NCI-H82 (cell line): ENCODE results near the gene UCK1.

Source experiments
- DNase-seq: peaks from one replicate; lab custom pipeline; 2025; lab: John Stamatoyannopoulos, UW

The UCK1 gene

DNA sequence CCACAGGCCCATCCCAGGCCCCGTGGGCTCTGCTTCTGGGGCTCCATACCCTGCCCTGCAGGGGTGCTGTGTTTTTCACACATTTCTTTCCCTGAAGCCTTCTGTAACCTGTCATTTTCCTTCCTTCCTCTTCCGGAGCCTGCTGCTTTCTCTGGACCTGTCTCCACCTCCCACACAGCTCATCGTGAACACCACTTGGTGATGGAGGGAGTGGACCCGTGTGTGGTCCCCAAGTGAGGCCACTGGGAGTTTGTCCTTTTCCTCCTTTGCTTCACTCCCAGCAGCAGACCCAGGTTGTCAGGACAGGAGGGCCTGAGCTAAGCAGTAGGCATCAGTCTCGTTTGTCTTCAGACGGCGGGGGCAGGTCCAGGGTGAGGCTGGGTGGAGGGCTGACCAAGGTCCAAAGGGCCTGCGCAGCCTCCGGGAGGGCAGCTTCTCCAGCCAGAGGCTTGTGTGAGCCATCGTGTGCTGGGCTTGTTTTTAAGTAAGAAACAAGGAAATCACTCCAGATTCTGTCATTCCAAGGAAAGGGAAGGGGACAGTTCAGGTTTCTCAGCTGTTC is 34.1 kb downstream of the UCK1 start:
- no peak for DNase-seq

GRCh38 chr9:131495785-131496184 is 35.3 kb downstream of the UCK1 start:
- no peak for DNase-seq

GRCh38 chr9:131494296-131494870 is 36.7 kb downstream of the UCK1 start:
- DNase-seq = no peak

GRCh38 chr9:131492070-131492469 is 39.0 kb downstream of the UCK1 start:
- DNase-seq = no peak

GRCh38 chr9:131491001-131491710 is 39.9 kb downstream of the UCK1 start:
- no peak for DNase-seq

GRCh38 chr9:131490514-131490913 is 40.5 kb downstream of the UCK1 start:
- DNase-seq = no peak

- peak; percentile 44 for DNase-seq
Measured at GRCh38 chr9:131487621-131488031, 43.4 kb downstream of the UCK1 start.

DNA sequence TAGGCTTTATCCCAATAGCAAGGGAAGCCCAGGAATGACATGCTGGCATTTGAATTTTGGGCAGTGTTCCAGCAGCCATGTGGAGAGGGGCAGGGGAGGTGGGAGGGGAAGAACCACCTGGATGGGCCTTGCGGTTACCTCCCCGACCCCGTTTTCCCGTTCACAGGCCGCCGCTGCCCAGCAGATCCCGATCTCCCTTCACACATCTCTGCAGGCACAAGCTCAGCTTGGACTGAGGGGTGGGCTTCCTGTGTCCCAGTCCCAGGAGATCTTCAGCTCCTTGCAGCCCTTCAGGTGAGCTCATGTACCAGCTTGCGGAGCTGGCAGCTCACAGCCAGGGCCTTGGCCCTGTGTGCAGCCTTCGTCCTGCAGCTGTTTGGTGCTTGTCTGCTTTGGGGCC is 44.1 kb downstream of the UCK1 start:
- no peak for DNase-seq

GRCh38 chr9:131485728-131486422 is 45.2 kb downstream of the UCK1 start:
- DNase-seq = no peak

GRCh38 chr9:131485206-131485605 is 45.9 kb downstream of the UCK1 start:
- no peak for DNase-seq

GRCh38 chr9:131484560-131485185 is 46.4 kb downstream of the UCK1 start:
- no peak for DNase-seq

GRCh38 chr9:131484051-131484445 is 47.0 kb downstream of the UCK1 start:
- no peak for DNase-seq

DNA sequence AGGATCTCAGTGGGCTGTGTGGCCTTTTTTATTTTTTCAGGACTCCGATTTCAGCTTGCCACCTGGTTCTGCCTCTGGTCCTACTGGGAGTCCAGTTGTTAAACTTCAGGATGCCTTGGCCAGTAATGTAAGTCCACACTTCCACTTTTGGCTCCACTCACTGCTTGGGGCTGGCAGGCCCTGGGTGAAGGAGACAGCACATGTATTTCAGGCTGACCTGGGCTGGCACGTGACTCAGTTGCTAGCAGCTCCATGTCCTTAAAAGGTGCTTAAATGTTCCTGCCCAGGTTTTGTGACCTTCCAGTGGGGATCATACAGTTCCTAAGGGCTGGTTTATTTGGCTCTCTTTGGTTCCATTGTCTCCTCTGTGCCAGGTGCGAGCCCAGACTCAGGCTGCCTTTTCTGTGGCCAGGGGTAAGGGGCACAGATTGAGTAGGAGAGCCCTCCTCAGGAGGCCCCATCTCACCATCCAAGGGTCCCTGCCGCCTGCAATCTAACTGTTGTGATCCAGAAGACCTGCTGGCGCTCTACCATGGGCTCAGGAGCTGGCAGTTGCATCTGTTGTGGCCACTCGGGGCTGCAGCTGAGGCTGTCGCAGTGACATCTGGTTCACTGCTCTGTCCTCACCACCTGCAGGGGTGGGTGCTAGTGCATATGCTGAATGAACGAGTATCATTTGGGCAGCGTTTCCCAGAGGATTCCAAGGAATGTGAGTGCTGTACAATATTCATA is 47.6 kb downstream of the UCK1 start:
- DNase-seq = no peak

- no peak for DNase-seq
Measured at GRCh38 chr9:131482343-131483006, 48.6 kb downstream of the UCK1 start.

GRCh38 chr9:131481441-131482342 is 49.4 kb downstream of the UCK1 start:
- DNase-seq = no peak

DNA sequence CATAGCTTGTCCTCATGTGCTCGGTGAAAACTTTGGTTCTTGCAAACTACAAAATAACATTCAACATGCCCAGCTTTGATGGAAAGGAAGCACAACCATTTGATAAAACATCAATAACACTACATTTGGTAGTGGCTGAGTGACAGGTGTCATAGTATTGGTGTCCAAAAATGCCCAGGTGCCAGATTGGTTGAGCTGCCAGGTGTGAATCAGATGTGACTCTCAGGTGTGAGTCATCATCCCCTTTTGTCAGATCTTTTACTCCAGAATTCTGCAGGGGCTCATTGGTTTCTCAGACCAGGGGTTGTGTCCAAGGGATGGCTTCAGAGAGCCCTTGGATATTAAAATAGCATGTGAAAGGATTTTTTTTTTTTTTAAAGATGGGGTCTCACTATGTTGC is 50.8 kb downstream of the UCK1 start:
- DNase-seq = no peak

DNA sequence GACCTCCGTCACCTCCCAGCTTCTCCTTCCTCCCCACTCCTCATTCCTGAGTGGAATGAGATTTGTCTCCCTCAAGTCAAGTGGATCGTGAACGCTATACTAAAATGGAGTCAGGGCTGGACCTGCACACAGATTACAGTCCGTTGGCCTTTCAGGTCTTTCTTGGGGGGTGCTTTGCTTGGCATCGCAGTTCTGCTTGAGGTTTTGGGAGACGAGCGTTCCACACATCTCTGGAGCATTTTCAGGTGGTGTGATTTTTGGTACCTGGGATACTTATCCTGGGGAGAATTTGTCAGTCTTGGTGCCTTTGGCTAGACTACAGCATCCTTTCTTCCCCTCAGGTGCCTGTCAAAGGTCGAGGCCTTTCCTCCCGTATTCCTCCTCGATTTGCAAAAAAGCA is 52.2 kb downstream of the UCK1 start:
- DNase-seq = no peak

- DNase-seq = peak; percentile 77
Measured at GRCh38 chr9:131478421-131478868, 52.6 kb downstream of the UCK1 start.

DNA sequence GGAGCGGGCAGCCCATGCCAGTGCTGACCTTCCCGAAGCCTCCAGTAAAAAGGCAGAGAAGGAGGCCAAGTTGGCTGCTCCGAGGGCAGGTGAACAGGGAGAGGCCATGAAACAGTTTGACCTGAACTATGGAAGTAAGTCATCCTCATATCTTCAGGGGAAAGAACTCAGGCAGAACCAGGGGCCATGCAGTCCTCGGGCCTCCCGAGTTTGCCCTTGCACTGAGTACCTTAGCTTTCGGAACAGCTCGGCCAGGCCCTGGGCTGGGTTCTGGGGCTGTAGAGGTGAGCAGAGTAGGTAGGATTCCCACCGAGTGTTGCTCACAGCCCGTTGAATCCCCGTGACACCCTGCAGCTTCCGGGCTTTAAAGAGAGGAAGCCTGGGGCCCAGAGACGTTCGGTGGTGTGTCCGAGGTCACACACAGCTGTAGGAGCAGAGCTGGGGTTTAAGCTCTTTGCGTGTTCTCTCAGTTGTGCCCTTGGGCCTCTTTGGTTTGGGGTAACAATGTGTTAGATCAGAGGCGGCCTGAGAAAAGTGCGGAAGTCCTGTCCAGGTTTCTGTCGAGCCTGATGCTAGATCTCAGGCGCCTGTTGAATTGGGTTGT is 53.1 kb downstream of the UCK1 start:
- DNase-seq = no peak

DNA sequence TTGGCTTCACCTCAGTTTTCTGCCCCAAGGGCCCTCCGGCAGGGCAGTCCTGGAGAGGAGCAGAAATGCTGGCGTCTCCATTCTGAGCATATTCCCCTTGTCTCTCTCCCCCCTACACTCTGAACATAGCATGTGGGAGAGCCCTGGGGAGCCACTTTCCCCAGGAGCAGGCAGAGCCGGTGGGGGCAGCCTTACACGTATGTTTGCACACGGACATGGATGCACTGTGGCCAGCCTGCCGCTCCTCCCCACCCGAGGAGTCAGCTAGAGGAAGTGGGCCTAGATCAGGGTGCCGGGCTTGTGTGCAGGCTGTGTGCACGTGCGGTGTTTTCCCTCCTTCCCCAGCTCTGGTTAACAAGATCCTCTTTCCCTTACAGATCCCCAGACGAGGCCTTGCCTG is 53.7 kb downstream of the UCK1 start:
- DNase-seq = no peak
